ENCODE measurements around the gene CIPC.

DNA sequence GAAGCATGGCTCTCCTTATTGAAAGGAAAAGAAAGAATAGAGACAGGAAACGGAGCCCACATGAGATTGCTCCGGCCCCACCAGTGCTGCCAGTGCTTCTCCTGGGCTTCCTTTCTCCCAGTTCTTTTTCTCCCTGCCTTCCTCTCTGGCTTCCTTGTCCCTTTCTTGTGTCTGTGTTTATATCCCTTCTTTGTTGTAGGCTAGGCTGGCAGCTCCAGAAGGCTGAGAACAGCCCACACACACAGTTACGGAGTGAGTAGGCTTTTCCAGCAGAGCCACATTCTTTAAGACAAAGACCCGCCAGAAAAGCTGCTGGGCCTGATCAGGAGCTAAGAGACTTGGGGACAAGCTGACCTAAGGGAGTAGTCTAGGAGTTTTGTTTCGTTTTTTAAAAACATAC, 13.0 kb downstream of the CIPC start:
- TF ChIP-seq, protein P1, sequence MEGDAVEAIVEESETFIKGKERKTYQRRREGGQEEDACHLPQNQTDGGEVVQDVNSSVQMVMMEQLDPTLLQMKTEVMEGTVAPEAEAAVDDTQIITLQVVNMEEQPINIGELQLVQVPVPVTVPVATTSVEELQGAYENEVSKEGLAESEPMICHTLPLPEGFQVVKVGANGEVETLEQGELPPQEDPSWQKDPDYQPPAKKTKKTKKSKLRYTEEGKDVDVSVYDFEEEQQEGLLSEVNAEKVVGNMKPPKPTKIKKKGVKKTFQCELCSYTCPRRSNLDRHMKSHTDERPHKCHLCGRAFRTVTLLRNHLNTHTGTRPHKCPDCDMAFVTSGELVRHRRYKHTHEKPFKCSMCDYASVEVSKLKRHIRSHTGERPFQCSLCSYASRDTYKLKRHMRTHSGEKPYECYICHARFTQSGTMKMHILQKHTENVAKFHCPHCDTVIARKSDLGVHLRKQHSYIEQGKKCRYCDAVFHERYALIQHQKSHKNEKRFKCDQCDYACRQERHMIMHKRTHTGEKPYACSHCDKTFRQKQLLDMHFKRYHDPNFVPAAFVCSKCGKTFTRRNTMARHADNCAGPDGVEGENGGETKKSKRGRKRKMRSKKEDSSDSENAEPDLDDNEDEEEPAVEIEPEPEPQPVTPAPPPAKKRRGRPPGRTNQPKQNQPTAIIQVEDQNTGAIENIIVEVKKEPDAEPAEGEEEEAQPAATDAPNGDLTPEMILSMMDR (conservative IDR thresholded peaks at IDR 0.05; ENCODE audit: low read depth, low read length): no peak
- TF ChIP-seq EZH2 (IDR thresholded peaks at IDR 0.05; ENCODE audit: low read length, unreplicated experiment) (no peak), EZH2phosphoT487 (IDR thresholded peaks at IDR 0.05; ENCODE audit: borderline replicate concordance, low read length) (no peak)
